Stomach (tissue), 4 donors: ENCODE measurements around the gene MAEA.

ENCODE experiments used
- EP300 ChIP-seq: sonication (generic); formaldehyde crosslinking; IDR thresholded peaks from one replicate; pipeline ENCODE4 v1.6.1; 2017; ENCODE audit warnings: antibody characterized with exemption
- POLR2AphosphoS5 ChIP-seq, 3 donors: sonication (generic); formaldehyde crosslinking; IDR thresholded peaks; one replicate each; pipeline ENCODE4 v1.6.1; 2016; ENCODE audit warnings: antibody characterized with exemption in 3 of 3

- TF ChIP-seq EP300 (no peak), POLR2AphosphoS5 (IDR thresholded peaks at IDR 0.05) (no peak)
Observed at GRCh38 chr4:1266881-1267763, 22.6 kb upstream of the MAEA start.
